Stimulated activated CD8-positive, alpha-beta memory T cell treated with anti-CD3 and anti-CD28 coated beads, Interleukin-12 subunit alpha, Interleukin-12 subunit beta, amount 100 ng/mL, for 4 hours (primary cell): ENCODE data around the gene FKBP11.
"Not testable (repeated sequence)": the region's sequence is repeated elsewhere in the genome, so short reads cannot be mapped to it uniquely, and the experiment has no call there.

Experiments used
- DNase-seq: peaks from one replicate; pipeline ENCODE4 v3.0.0-alpha.2; 2020; ENCODE audit warnings: low read depth

The FKBP11 gene

GRCh38 chr12:48903982-48904411, 21.3 kb downstream of the FKBP11 start:
- DNase-seq, result peak; percentile 59

- no peak for DNase-seq
Observed at GRCh38 chr12:48903363-48903981, 21.8 kb downstream of the FKBP11 start.

- DNase-seq, result no peak
Observed at GRCh38 chr12:48901278-48901677, 24.0 kb downstream of the FKBP11 start.

- no peak for DNase-seq
Observed at GRCh38 chr12:48899651-48900050, 25.6 kb downstream of the FKBP11 start.

GRCh38 chr12:48894271-48894670, 31.0 kb downstream of the FKBP11 start:
- no peak for DNase-seq

- DNase-seq, result peak; percentile 49
Observed at GRCh38 chr12:48890657-48891418, 34.5 kb downstream of the FKBP11 start.

GRCh38 chr12:48889679-48890078, 35.6 kb downstream of the FKBP11 start:
- DNase-seq, result no peak

- no peak for DNase-seq
Observed at GRCh38 chr12:48883305-48884161, 41.8 kb downstream of the FKBP11 start.

GRCh38 chr12:48882972-48883304, 42.4 kb downstream of the FKBP11 start:
- DNase-seq, result no peak

GRCh38 chr12:48882315-48882687, 43.0 kb downstream of the FKBP11 start:
- no peak for DNase-seq

- DNase-seq, result no peak
Observed at GRCh38 chr12:48881686-48882314, 43.5 kb downstream of the FKBP11 start.

GRCh38 chr12:48880647-48881046, 44.6 kb downstream of the FKBP11 start:
- DNase-seq, result no peak

- no peak for DNase-seq
Observed at GRCh38 chr12:48878548-48878947, 46.7 kb downstream of the FKBP11 start.

GRCh38 chr12:48875944-48876515, 49.3 kb downstream of the FKBP11 start:
- DNase-seq, result no peak

- DNase-seq, result not testable (repeated sequence)
Observed at GRCh38 chr12:48873534-48873933, 51.8 kb downstream of the FKBP11 start.

GRCh38 chr12:48873096-48873495, 52.2 kb downstream of the FKBP11 start:
- DNase-seq, result no peak
